HEK293T (cell line): Measurements from ENCODE around the gene CR1.
"Not testable (repeated sequence)": the region's sequence is repeated elsewhere in the genome, so short reads cannot be mapped to it uniquely, and the experiment has no call there.

Experiments
- CTCF ChIA-PET: fragments of 350-600 bp; formaldehyde crosslinking; extraction: SDS; loops from one replicate; lab custom pipeline; 2021; ENCODE audit warnings: antibody characterized with exemption, inconsistent platforms; lab: Yijun Ruan, JAX
- POLR2A ChIA-PET: fragments of 350-600 bp; formaldehyde crosslinking; extraction: SDS; loops from one replicate; lab custom pipeline; 2020; ENCODE audit warnings: antibody characterized with exemption, inconsistent platforms; lab: Yijun Ruan, JAX
- DNase-seq: peaks from one replicate; pipeline ENCODE4 v3.0.0; 2012; ENCODE audit warnings: mixed read lengths; ENCODE audit errors: extremely low spot score
- ARNT ChIP-seq: fragments of 450-650 bp; IDR thresholded peaks from 2 replicates; pipeline ENCODE4 v1.6.1; 2017; ENCODE audit warnings: mild to moderate bottlenecking
- BHLHE40 ChIP-seq: fragments of 450-650 bp; IDR thresholded peaks from 2 replicates; pipeline ENCODE4 v1.6.1; 2016; ENCODE audit warnings: mild to moderate bottlenecking, moderate library complexity, borderline replicate concordance
- CTBP1 ChIP-seq: fragments of 450-650 bp; IDR thresholded peaks from 2 replicates; pipeline ENCODE4 v1.6.1; 2016; ENCODE audit warnings: borderline replicate concordance
- ELF4 ChIP-seq: fragments of 450-650 bp; IDR thresholded peaks from 2 replicates; pipeline ENCODE4 v1.6.1; 2017; ENCODE audit warnings: antibody characterized with exemption
- FOXA1 ChIP-seq: fragments of 450-650 bp; IDR thresholded peaks from 2 replicates; pipeline ENCODE4 v1.6.1; 2016; ENCODE audit warnings: mild to moderate bottlenecking
- FOXK2 ChIP-seq: fragments of 450-650 bp; IDR thresholded peaks from 2 replicates; pipeline ENCODE4 v1.6.1; 2016; ENCODE audit warnings: mild to moderate bottlenecking
- FOXM1 ChIP-seq: fragments of 450-650 bp; IDR thresholded peaks from 2 replicates; pipeline ENCODE4 v1.6.1; 2017; ENCODE audit warnings: mild to moderate bottlenecking, borderline replicate concordance
- HDGF ChIP-seq: fragments of 450-650 bp; IDR thresholded peaks from 2 replicates; pipeline ENCODE4 v1.6.1; 2017; ENCODE audit warnings: antibody characterized with exemption, borderline replicate concordance
- L3MBTL2 ChIP-seq: fragments of 450-650 bp; conservative IDR thresholded peaks from 2 replicates; pipeline ENCODE4 v1.6.1; 2016; ENCODE audit warnings: mild to moderate bottlenecking
- LEF1 ChIP-seq: fragments of 450-650 bp; IDR thresholded peaks from 2 replicates; pipeline ENCODE4 v1.6.1; 2017; ENCODE audit warnings: mild to moderate bottlenecking, borderline replicate concordance
- NFRKB ChIP-seq: fragments of 450-650 bp; IDR thresholded peaks from 2 replicates; pipeline ENCODE4 v1.6.1; 2016; ENCODE audit warnings: mild to moderate bottlenecking, moderate library complexity
- PKNOX1 ChIP-seq: fragments of 450-650 bp; IDR thresholded peaks from 2 replicates; pipeline ENCODE4 v1.6.1; 2016
- SP1 ChIP-seq: fragments of 450-650 bp; IDR thresholded peaks from 2 replicates; pipeline ENCODE4 v1.6.1; 2017
- SUZ12 ChIP-seq: fragments of 450-650 bp; IDR thresholded peaks from 2 replicates; pipeline ENCODE4 v1.6.1; 2016; ENCODE audit warnings: mild to moderate bottlenecking
- TARDBP ChIP-seq: fragments of 450-650 bp; IDR thresholded peaks from 2 replicates; pipeline ENCODE4 v1.6.1; 2016
- ZNF384 ChIP-seq: fragments of 450-650 bp; IDR thresholded peaks from 2 replicates; pipeline ENCODE4 v1.6.1; 2016

CR1 gene

DNA sequence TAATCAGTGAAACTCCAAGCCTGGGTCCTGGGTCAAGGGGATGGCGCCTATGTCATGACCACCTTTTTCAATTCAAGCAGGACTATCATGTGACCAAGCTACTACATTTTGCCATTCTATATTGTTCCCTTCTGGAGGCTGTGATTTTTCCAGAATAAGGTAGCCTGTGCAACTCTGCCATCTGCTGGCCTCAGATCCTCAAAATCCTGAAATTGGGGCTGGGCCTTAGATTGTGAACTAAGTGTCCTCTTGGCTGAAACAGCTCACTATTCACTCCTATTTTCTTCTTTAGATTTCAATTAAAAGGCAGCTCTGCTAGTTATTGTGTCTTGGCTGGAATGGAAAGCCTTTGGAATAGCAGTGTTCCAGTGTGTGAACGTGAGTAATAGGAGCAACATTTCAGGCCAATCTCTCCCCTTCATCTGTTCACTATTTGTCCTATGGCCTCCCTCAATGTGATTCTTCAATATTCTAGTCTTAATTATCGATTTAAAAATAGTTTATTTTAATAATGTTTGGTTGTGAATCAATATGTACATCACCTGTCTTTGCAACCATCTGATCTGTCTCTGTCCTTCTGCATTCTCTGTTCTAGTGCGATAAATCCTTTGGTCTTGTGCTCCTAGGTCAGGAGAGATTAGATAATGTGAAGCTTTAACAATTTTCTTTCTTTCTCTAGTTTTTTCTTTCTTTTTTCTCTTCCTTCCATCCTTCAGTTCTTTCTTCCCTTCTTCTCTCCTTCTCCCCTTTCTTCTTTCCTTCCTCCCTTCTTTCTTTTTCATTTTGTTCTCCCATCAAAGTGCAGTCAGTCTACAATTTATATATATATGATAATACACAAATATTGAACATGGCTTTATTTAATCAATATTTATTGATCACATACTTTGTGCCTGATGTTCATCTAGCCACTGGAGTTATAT, 69.8 kb downstream of the CR1 start:
- CTCF ChIA-PET = interaction anchor here (0.5 to 1.0 kb wide), 3 partner anchors 54 to 472 kb away, joined by 3 to 4 read pairs (median 3); no protein-coding TSS in a partner anchor
- TF ChIP-seq SP1 (no peak), ARNT (no peak), BHLHE40 (no peak), FOXK2 (no peak), NFRKB (no peak), ELF4 (no peak), FOXA1 (no peak), L3MBTL2 (no peak), LEF1 (no peak), PKNOX1 (no peak), SUZ12 (no peak), FOXM1 (no peak), ZNF384 (no peak), HDGF (no peak), TARDBP (no peak), CTBP1 (no peak)
- no peak for DNase-seq
- POLR2A ChIA-PET = no interaction called here

DNA sequence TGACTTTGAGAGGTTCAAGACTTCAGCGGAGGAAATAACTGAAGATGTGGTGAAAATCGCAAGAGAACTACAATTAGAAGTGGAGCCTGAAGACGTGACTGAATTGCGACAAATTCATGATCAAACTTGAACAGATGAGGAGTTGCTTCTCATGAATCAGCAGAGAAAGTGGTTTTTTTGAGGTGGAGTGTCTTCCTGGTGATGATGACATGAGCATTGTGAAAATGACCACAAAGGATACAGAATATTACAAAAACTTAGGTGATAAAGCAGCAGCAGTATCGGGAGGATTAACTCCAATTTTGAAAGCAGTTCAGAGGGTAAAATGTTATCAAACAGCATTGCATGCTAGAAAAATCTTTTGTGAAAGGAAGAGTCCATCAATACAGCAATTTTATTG, 76.0 kb downstream of the CR1 start:
- POLR2A ChIA-PET, DNase-seq, CTCF ChIA-PET: not testable (repeated sequence)

GRCh38 chr1:207573074-207573473, 77.1 kb downstream of the CR1 start:
- DNase-seq, CTCF ChIA-PET, POLR2A ChIA-PET: not testable (repeated sequence)

DNA sequence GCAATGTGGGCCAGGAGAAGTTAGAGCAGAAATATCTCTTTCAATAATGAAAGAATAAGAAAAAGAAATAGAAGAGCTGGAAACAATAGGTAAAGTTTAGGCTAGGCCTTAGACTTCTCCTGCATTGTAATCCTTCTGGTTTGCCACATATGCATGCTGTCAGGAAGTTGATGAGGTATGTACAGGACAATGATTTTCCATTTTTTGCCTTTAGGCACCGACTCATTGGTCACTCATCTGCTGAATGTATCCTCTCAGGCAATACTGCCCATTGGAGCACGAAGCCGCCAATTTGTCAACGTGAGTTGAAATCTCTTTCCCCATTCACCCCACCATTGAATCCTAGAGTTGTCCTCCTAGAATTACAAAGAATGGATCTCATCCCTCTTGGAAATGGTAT, 79.4 kb downstream of the CR1 start:
- CTCF ChIA-PET, DNase-seq, POLR2A ChIA-PET: not testable (repeated sequence)

- CTCF ChIA-PET = interaction anchor here (0.6 to 1.6 kb wide), 4 partner anchors 41 to 1677 kb away, joined by 3 to 8 read pairs (median 4); no protein-coding TSS in a partner anchor
- POLR2A ChIA-PET = no interaction called here
- TF ChIP-seq PKNOX1 = no peak
- no peak for TF ChIP-seq FOXK2
- no peak for TF ChIP-seq HDGF
- no peak for TF ChIP-seq ARNT
- no peak for TF ChIP-seq NFRKB
- no peak for TF ChIP-seq FOXA1
- TF ChIP-seq L3MBTL2 = no peak
- no peak for TF ChIP-seq FOXM1
- no peak for TF ChIP-seq SP1
- no peak for DNase-seq
Observed at GRCh38 chr1:207578796-207579435, 83.0 kb downstream of the CR1 start.

DNA sequence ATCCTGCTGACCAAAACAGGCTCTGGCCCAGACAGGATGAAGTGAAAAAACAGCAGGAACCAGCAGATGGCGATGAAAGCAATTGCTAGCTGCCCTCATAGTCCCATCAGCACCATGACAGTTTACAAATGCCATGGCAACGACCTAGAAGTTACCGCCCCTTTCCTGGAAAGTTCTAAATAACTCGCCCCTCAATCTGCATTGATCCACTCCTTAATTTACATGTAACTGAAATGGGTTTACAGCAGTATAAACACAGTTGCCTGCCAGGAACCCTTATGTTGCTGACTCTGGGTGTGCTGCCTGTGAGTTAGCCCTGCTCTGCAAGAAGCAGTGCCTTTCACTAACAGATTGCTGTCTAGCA, 83.5 kb downstream of the CR1 start:
- POLR2A ChIA-PET = no interaction called here
- TF ChIP-seq HDGF (no peak), PKNOX1 (peak; percentile 55; the same call in 1 of the 2 replicates)
- peak; percentile 61 for DNase-seq
- CTCF ChIA-PET = interaction anchor here (0.6 to 1.3 kb wide), 3 partner anchors 41 to 1677 kb away, joined by 3 to 8 read pairs (median 3); no protein-coding TSS in a partner anchor

GRCh38 chr1:207581496-207582153, 85.7 kb downstream of the CR1 start:
- ChIA-PET POLR2A (no interaction called here), CTCF (no interaction called here)
- no peak for DNase-seq
- no peak for TF ChIP-seq SUZ12
- no peak for TF ChIP-seq CTBP1
- no peak for TF ChIP-seq ARNT
- TF ChIP-seq PKNOX1 = peak; percentile 54
- no peak for TF ChIP-seq FOXK2
- TF ChIP-seq L3MBTL2 = no peak

DNA sequence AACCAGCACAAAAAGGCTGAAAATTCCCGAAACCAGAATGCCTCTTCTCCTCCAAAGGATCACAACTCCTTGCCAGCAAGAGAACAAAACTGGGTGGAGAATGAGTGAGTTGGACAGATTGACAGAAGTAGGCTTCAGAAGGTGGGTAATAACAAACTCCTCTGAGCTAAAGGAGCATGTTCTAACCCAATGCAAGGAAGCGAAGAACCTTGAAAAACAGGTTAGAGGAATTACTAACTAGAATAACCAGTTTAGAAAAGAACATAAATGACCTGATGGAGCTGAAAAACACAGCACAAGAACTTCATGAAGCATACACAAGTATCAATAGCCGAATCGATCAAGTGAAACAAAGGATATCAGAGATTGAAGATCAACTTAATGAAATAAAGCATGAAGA, 93.5 kb downstream of the CR1 start:
- POLR2A ChIA-PET, CTCF ChIA-PET: not testable (repeated sequence)

GRCh38 chr1:207591205-207591604, 95.2 kb downstream of the CR1 start:
- POLR2A ChIA-PET, DNase-seq, CTCF ChIA-PET: not testable (repeated sequence)

More for the DNA sequence above, 93.5 kb downstream of the CR1 start:
- not testable (repeated sequence) for DNase-seq

DNA sequence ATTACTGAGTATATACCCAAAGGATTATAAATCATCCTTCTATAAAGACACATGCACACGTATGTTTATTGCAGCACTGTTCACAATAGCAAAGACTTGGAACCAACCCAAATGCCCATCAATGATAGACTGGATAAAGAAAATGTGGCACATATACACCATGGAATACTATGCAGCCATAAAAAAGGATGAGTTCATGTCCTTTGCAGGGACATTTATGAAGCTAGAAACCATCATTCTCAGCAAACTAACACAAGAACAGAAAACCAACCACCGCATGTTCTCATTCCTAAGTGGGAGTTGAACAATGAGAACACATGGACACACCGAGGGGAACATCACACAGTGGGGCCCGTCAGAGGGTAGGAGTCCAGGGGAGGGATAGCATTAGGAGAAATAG, 98.1 kb downstream of the CR1 start:
- POLR2A ChIA-PET, DNase-seq, CTCF ChIA-PET: not testable (repeated sequence)
